GM23338 (cell line): ENCODE measurements around the gene ANKHD1. TPM values are rescaled to one million over a fixed set of nuclear protein-coding genes. Genes with fewer than 3 reads are reported as not detected.
"Not testable (repeated sequence)": the region's sequence is repeated elsewhere in the genome, so short reads cannot be mapped to it uniquely, and the experiment has no call there.

Source experiments
- ATAC-seq: fragments of 200-7000 bp; cut with Tn5 transposase; 3 replicates; pipeline ENCODE4 v1.9.1; 2020
- DNase-seq: peaks from one replicate; pipeline ENCODE4 v3.0.0-alpha.2; 2015; ENCODE audit warnings: low spot score
- H2AFZ ChIP-seq: fragments of 200-600 bp; sonication (generic); 2 replicates; pipeline ENCODE4 v1.8.0; 2016; ENCODE audit warnings: antibody characterized with exemption, mild to moderate bottlenecking, moderate library complexity
- H3F3A ChIP-seq: fragments of 200-600 bp; sonication (generic); replicated peaks from 2 replicates; pipeline ENCODE4 v1.8.0; 2017; ENCODE audit warnings: antibody characterized with exemption, mixed run types, low read depth
- H3K27ac ChIP-seq: fragments of 200-600 bp; sonication (generic); 2 replicates; pipeline ENCODE4 v1.6.1; 2016; ENCODE audit warnings: low read depth
- H3K27me3 ChIP-seq: fragments of 200-600 bp; sonication (generic); 2 replicates; pipeline ENCODE4 v1.8.0; 2016; ENCODE audit warnings: mild to moderate bottlenecking, mixed run types, moderate library complexity; ENCODE audit not compliant: insufficient read depth
- H3K36me3 ChIP-seq: fragments of 200-600 bp; sonication (generic); 2 replicates; pipeline ENCODE4 v1.8.0; 2016; ENCODE audit warnings: mild to moderate bottlenecking; ENCODE audit not compliant: insufficient read depth
- H3K4me1 ChIP-seq: fragments of 200-600 bp; sonication (generic); 2 replicates; pipeline ENCODE4 v1.8.0; 2016; ENCODE audit warnings: mild to moderate bottlenecking, moderate library complexity; ENCODE audit not compliant: insufficient read depth
- H3K4me2 ChIP-seq: fragments of 200-600 bp; sonication (generic); 2 replicates; pipeline ENCODE4 v1.7.1; 2017; ENCODE audit warnings: mixed run types
- H3K4me3 ChIP-seq: fragments of 200-600 bp; sonication (generic); 2 replicates; pipeline ENCODE4 v1.6.1; 2016; ENCODE audit warnings: mixed run types
- H3K79me2 ChIP-seq: fragments of 200-600 bp; sonication (generic); replicated peaks from 2 replicates; pipeline ENCODE4 v1.8.0; 2017; ENCODE audit warnings: mild to moderate bottlenecking; ENCODE audit not compliant: insufficient read depth
- H3K9me2 ChIP-seq: fragments of 200-600 bp; sonication (generic); 2 replicates; pipeline ENCODE4 v1.8.0; 2017; ENCODE audit not compliant: insufficient read depth
- H4K20me1 ChIP-seq: fragments of 200-600 bp; sonication (generic); replicated peaks from 2 replicates; pipeline ENCODE4 v1.8.0; 2017; ENCODE audit warnings: mild to moderate bottlenecking; ENCODE audit not compliant: insufficient read depth
- H3K27ac Mint-ChIP-seq: 2 replicates; pipeline ENCODE4 v1.8.0; 2020; ENCODE audit warnings: inconsistent platforms, mild to moderate bottlenecking, moderate library complexity, mixed read lengths
- H3K27me3 Mint-ChIP-seq: 3 replicates; pipeline ENCODE4 v1.8.0; 2022; ENCODE audit warnings: low read depth, mild to moderate bottlenecking, moderate library complexity, mixed read lengths, inconsistent platforms; ENCODE audit not compliant: insufficient read depth, poor library complexity
- H3K36me3 Mint-ChIP-seq: 3 replicates; pipeline ENCODE4 v1.8.0; 2021; ENCODE audit warnings: low read depth, mild to moderate bottlenecking, inconsistent platforms, moderate library complexity, mixed read lengths
- H3K4me1 Mint-ChIP-seq: 3 replicates; pipeline ENCODE4 v1.8.0; 2020; ENCODE audit warnings: mild to moderate bottlenecking, inconsistent platforms, mixed read lengths
- H3K4me3 Mint-ChIP-seq: 3 replicates; pipeline ENCODE4 v1.8.0; 2021; ENCODE audit warnings: moderate library complexity, mild to moderate bottlenecking, inconsistent platforms, mixed read lengths
- H3K9me3 Mint-ChIP-seq: 3 replicates; pipeline ENCODE4 v1.8.0; 2020; ENCODE audit warnings: moderate library complexity, mild to moderate bottlenecking, inconsistent platforms, mixed read lengths
- CREB1 ChIP-seq: fragments of 250-450 bp; sonication (Bioruptor Pico); IDR thresholded peaks from 2 replicates; pipeline ENCODE4 v1.5.0; 2020; ENCODE audit warnings: low read depth, mild to moderate bottlenecking, moderate library complexity
- CTCF ChIP-seq, 2 experiments: fragments of 200-600 bp in 1 of 2; sonication (generic) in 1 of 2; conservative IDR thresholded peaks; 2 replicates each; pipeline versions ENCODE4 v1.5.1 to v1.6.1; 2016 to 2017; ENCODE audit warnings: antibody characterized with exemption in 2 of 2, low read depth in 2 of 2, mild to moderate bottlenecking in 2 of 2, moderate library complexity in 1 of 2
- ETS1 ChIP-seq: IDR thresholded peaks from 2 replicates; pipeline ENCODE4 v1.6.1; 2016; ENCODE audit warnings: antibody characterized with exemption
- EZH2 ChIP-seq: fragments of 200-600 bp; sonication (generic); IDR thresholded peaks from one replicate; pipeline ENCODE4 v1.8.0; 2017; ENCODE audit warnings: antibody characterized with exemption, mild to moderate bottlenecking, low read depth; ENCODE audit not compliant: unreplicated experiment
- NANOG ChIP-seq: IDR thresholded peaks from 2 replicates; pipeline ENCODE4 v1.6.1; 2016; ENCODE audit warnings: antibody characterized with exemption, borderline replicate concordance
- POLR2AphosphoS5 ChIP-seq: IDR thresholded peaks from 2 replicates; pipeline ENCODE4 v1.6.1; 2016; ENCODE audit warnings: antibody characterized with exemption, low read depth
- STAT1 ChIP-seq: IDR thresholded peaks from one replicate; pipeline ENCODE4 v1.6.1; 2016; ENCODE audit warnings: antibody characterized with exemption; ENCODE audit not compliant: unreplicated experiment
- ZNF114 ChIP-seq: fragments of 250-450 bp; sonication (Bioruptor Pico); IDR thresholded peaks from 2 replicates; pipeline ENCODE4 v1.5.0; 2020; ENCODE audit warnings: mild to moderate bottlenecking, moderate library complexity
- polyA plus RNA-seq: library from polyadenylated mRNA; unstranded; fragments of >200 nt; fragmentation: Nextera tagmentation; extraction: Ambion mirVana; gene quantifications from 2 replicates; pipeline ENCODE4 v1.2.1, GENCODE V29; 2016
- total RNA-seq: library from RNA; depleted of rRNA; stranded (reverse); fragments of >200 nt; shearing (Covaris generic); gene quantifications from 2 replicates; pipeline ENCODE4 v1.2.3, GENCODE V29; 2014

The ANKHD1 gene
- total and polyA plus RNA-seq, 2 experiments from 2014 or later: 73.0 to 119 TPM

DNA sequence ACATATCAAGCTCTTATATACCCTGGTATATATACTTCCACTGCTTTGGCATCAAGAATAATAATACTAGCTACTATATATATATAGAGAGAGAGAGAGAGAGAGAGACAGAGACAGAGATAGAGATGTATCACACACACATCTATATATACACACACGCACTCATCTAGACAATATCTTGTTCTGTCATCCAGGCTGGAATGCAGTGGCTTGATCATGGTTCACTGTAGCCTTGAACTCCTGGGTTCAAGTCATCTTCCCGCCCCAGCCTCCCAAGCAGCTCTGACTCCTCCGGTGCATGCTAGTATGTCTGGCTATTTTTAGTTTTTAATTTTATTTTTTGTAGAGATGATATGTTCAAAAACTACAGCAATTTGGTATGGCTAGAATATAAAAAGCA is 22.5 kb downstream of the ANKHD1 start:
- no peak overlapping the region for H3K27ac ChIP-seq
- no peak overlapping the region for H3K4me3 ChIP-seq
- peaks cover 18% of the 10 kb centered on the region; the same call in 2 of the 3 replicates for H3K9me3 Mint-ChIP-seq
- no peaks in the 10 kb centered on the region for H3F3A ChIP-seq
- no peaks in the 10 kb centered on the region for H3K27me3 Mint-ChIP-seq
- H2AFZ ChIP-seq: no peak overlapping the region
- TF ChIP-seq STAT1: no peak
- no peak for TF ChIP-seq POLR2AphosphoS5
- TF ChIP-seq CREB1: no peak
- no peak for TF ChIP-seq ETS1
- no peak for TF ChIP-seq CTCF (conservative IDR thresholded peaks at IDR 0.05; ENCODE audit: low read depth in 2 of 2)
- no peak for TF ChIP-seq EZH2
- H3K4me1 ChIP-seq: 0 out of 2 replicates have a peak, but pooled peaks cover 4% of the 10 kb centered on the region
- H3K27ac Mint-ChIP-seq: no peak overlapping the region
- DNase-seq: no peak
- H3K9me2 ChIP-seq: no peaks in the 10 kb centered on the region
- H4K20me1 ChIP-seq: peaks cover 55% of the 10 kb centered on the region
- no peak for ATAC-seq
- H3K4me2 ChIP-seq: no peak overlapping the region
- peaks cover 17% of the 10 kb centered on the region for H3K4me1 Mint-ChIP-seq
- no peak overlapping the region for H3K4me3 Mint-ChIP-seq
- no peaks in the 10 kb centered on the region for H3K27me3 ChIP-seq
- peaks cover 83% of the 10 kb centered on the region for H3K79me2 ChIP-seq
- H3K36me3 Mint-ChIP-seq: peaks cover 29% of the 10 kb centered on the region; the same call in 2 of the 3 replicates
- no peaks in the 10 kb centered on the region for H3K36me3 ChIP-seq

DNA sequence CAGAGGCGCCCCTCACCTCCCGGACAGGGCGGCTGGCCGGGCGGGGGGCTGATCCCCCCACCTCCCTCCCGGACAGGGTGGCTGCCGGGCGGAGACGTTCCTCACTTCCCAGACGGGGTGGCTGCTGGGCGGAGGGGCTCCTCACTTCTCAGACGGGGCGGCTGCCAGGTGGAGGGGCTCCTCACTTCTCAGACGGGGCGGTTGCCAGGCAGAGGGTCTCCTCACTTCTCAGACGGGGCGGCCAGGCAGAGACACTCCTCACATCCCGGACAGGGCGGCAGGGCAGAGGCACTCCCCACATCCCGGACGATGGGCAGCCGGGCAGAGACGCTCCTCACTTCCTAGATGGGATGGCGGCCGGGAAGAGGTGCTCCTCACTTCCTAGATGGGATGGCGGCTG is 26.1 kb downstream of the ANKHD1 start:
- H3K4me1 Mint-ChIP-seq: not testable (repeated sequence)

GRCh38 chr5:140429724-140430123 is 28.1 kb downstream of the ANKHD1 start:
- Mint-ChIP-seq H3K9me3 (peaks cover 18% of the 10 kb centered on the region; the same call in 2 of the 3 replicates), H3K27me3 (no peaks in the 10 kb centered on the region), H3K4me3 (no peak overlapping the region), H3K36me3 (peaks cover 28% of the 10 kb centered on the region; the same call in 2 of the 3 replicates), H3K4me1 (no peaks in the 10 kb centered on the region), H3K27ac (no peak overlapping the region; the same call in 1 of the 2 replicates)
- H2AFZ ChIP-seq: no peak overlapping the region
- ATAC-seq: no peak
- no peaks in the 10 kb centered on the region for H3K27me3 ChIP-seq
- no peaks in the 10 kb centered on the region for H3F3A ChIP-seq
- no peaks in the 10 kb centered on the region for H3K4me1 ChIP-seq
- no peak overlapping the region for H3K4me2 ChIP-seq
- peaks cover 85% of the 10 kb centered on the region for H3K79me2 ChIP-seq
- H4K20me1 ChIP-seq: peaks cover 44% of the 10 kb centered on the region
- H3K27ac ChIP-seq: no peak overlapping the region
- H3K9me2 ChIP-seq: no peaks in the 10 kb centered on the region
- no peak for DNase-seq
- no peaks in the 10 kb centered on the region for H3K36me3 ChIP-seq
- no peak overlapping the region for H3K4me3 ChIP-seq
- TF ChIP-seq ZNF114 (CRISPR knock-in tag) (no peak), NANOG (no peak), CREB1 (no peak), ETS1 (no peak), EZH2 (no peak)

More for the DNA sequence above, 26.1 kb downstream of the ANKHD1 start:
- Histone ChIP-seq H3K79me2 (peaks cover 85% of the 10 kb centered on the region), H4K20me1 (peaks cover 45% of the 10 kb centered on the region)
- not testable (repeated sequence) for H3K4me3 Mint-ChIP-seq, H3K27me3 ChIP-seq, H3K4me1 ChIP-seq, H3K36me3 ChIP-seq, DNase-seq, H3F3A ChIP-seq, H3K27ac ChIP-seq, H3K9me2 ChIP-seq, H3K27me3 Mint-ChIP-seq, H2AFZ ChIP-seq, H3K27ac Mint-ChIP-seq, ATAC-seq, H3K4me2 ChIP-seq, H3K4me3 ChIP-seq
- H3K36me3 Mint-ChIP-seq: peaks cover 29% of the 10 kb centered on the region; the same call in 2 of the 3 replicates
- H3K9me3 Mint-ChIP-seq: peaks cover 18% of the 10 kb centered on the region; the same call in 2 of the 3 replicates
